Lung (tissue), 12 donors: ENCODE measurements around the gene ORC3. TPM values are rescaled to one million over a fixed set of nuclear protein-coding genes. Genes with fewer than 3 reads are reported as not detected.

Experiments used
- ATAC-seq: fragments of 200-7000 bp; cut with Tn5 transposase; one replicate; pipeline ENCODE4 v1.9.1; 2020; ENCODE audit warnings: moderate number of reproducible peaks; ENCODE audit not compliant: insufficient read depth, low FRiP score
- DNase-seq, 3 donors: peaks; one replicate each; pipeline ENCODE4 v3.0.0-alpha.2; 2013 to 2017
- H3K27ac ChIP-seq, 2 donors: one replicate each; pipeline ENCODE4 v1.5.1; 2013; ENCODE audit warnings: mild to moderate bottlenecking in 2 of 2, moderate library complexity in 2 of 2, control low read depth in 1 of 2, inconsistent platforms in 1 of 2, low read depth in 1 of 2, low read length in 1 of 2
- H3K27me3 ChIP-seq, 3 donors: one replicate each; pipeline ENCODE4 v1.5.1; 2013; ENCODE audit warnings: low read length in 2 of 3; ENCODE audit not compliant: control insufficient read depth in 3 of 3, insufficient read depth in 3 of 3
- H3K36me3 ChIP-seq, 4 donors: one replicate each; pipeline ENCODE4 v1.5.1; 2013; ENCODE audit warnings: low read length in 4 of 4, mild to moderate bottlenecking in 1 of 4, moderate library complexity in 1 of 4; ENCODE audit not compliant: control insufficient read depth in 4 of 4, insufficient read depth in 4 of 4
- H3K4me1 ChIP-seq, 5 donors: one replicate each; pipeline ENCODE4 v1.5.1; 2013; ENCODE audit warnings: low read length in 5 of 5, mild to moderate bottlenecking in 2 of 5, moderate library complexity in 1 of 5; ENCODE audit not compliant: control insufficient read depth in 5 of 5, insufficient read depth in 5 of 5
- H3K4me3 ChIP-seq: one replicate; pipeline ENCODE4 v1.5.1; 2013; ENCODE audit warnings: mild to moderate bottlenecking, control low read depth, moderate library complexity
- H3K9ac ChIP-seq, 2 donors: one replicate each; pipeline ENCODE4 v1.5.1; 2013; ENCODE audit warnings: low read length in 2 of 2, control low read depth in 1 of 2; ENCODE audit not compliant: insufficient read depth in 1 of 2
- H3K9me3 ChIP-seq, 4 donors: one replicate each; pipeline ENCODE4 v1.5.1; 2013; ENCODE audit warnings: low read length in 3 of 4, mild to moderate bottlenecking in 1 of 4, moderate library complexity in 1 of 4; ENCODE audit not compliant: control insufficient read depth in 4 of 4, insufficient read depth in 3 of 4
- WGBS, 2 donors: extraction: QIAGEN DNeasy Blood & Tissue Kit; methylation state at CpG; one replicate each; pipeline ENCODE4 v1.1.7; 2013; 5-methylcytosine and 5-hydroxymethylcytosine counted together
- polyA plus RNA-seq, 2 donors: library from polyadenylated mRNA; stranded (reverse); fragments of 200-250 nt; gene quantifications; one replicate each; pipeline ENCODE4 v1.2.1, GENCODE V29; 2013
- total RNA-seq, 2 donors: library from RNA; depleted of rRNA in 1 of 2; stranded (reverse); fragments of >200 nt in 1 of 2; gene quantifications; one replicate each; pipeline ENCODE4 v1.2.1, GENCODE V29; 2014 to 2021
- TF ChIP-seq, protein P1 (sequence below): IDR thresholded peaks from 2 replicates; pipeline ENCODE4 v1.5.1; 2012; ENCODE audit warnings: mild to moderate bottlenecking; ENCODE audit errors: control extremely low read depth, extremely low read depth
- donor health status: control.
- donor health status: control.
- donor health status: Bipolar disorder and iron deficiency.
- donor health status: healthy.
- donor health status: DM: yes; HTN: yes; CAD: no.

The ORC3 gene
- total and polyA plus RNA-seq, 4 donors: 12.0 to 30.3 (median 16.8) TPM

DNA sequence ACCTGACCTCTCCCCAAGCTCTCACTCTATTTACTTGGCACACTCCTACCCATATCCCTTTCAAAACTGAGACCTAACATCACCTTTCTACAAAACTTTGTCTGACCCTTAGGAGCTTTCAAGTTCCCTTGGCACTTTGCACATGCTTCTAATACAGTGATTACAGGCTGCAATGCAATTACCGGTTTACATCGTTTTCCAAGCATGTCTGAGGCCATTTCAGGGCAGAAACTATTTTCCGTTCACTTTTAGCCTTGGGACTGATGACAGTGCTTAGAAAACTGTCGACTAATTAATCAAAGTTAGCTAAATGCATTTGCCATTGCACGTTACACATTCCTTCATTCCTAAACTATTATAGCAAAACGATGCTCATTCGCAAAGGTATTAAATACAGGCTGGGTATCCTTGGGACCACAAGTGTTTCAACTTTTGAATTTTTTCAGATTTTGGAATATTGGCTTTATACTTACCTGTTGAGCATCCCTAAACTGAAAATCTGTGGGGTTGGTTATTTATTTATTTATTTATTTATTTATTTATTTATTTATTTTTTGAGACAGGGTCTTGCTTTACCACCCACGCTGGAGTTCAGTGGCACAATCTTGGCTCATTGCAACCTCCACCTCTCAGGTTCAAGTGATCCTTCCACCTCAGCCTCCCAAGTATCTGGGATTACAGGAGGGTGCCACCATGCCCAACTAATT lies 3.4 kb upstream of the ORC3 start:
- TF ChIP-seq, protein P1, sequence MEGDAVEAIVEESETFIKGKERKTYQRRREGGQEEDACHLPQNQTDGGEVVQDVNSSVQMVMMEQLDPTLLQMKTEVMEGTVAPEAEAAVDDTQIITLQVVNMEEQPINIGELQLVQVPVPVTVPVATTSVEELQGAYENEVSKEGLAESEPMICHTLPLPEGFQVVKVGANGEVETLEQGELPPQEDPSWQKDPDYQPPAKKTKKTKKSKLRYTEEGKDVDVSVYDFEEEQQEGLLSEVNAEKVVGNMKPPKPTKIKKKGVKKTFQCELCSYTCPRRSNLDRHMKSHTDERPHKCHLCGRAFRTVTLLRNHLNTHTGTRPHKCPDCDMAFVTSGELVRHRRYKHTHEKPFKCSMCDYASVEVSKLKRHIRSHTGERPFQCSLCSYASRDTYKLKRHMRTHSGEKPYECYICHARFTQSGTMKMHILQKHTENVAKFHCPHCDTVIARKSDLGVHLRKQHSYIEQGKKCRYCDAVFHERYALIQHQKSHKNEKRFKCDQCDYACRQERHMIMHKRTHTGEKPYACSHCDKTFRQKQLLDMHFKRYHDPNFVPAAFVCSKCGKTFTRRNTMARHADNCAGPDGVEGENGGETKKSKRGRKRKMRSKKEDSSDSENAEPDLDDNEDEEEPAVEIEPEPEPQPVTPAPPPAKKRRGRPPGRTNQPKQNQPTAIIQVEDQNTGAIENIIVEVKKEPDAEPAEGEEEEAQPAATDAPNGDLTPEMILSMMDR: no peak
- H3K4me1 ChIP-seq: peaks cover 6 to 26% (median 10%) of the 10 kb centered on the region in 5 donors
- 94 to 97% methylated on average over 8 of the region's 8 CpGs for WGBS, 2 donors

DNA sequence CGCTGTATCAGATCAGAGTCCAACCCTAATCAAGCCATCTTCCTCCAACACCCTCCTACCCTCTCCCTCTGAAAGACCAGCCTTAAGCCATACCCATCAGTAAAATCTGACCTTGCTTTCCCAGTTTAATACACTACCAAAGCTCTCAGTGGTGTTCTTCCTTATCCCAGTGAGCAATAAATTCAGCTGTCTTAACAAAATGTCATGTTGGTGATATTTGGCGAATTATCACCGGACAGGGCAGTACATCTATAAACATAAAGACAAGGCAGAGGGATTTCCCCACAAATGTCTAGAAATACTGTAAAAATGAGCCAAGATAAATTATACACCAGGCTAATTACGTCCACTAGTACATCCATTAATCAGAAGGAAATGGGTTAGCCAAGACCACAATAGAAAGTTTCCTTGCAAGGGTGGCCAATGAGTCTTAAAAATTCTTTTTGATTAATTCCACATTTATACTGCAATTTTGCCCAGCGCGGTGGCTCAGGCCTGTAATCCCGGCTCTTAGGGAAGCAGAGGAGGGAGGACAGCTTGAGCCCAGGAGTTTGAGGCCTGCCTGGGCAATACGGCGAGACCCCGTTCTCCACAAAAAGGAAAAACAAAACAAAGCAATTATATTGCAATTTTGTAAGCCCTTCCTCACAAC lies 1.1 kb upstream of the ORC3 start:
- peaks cover 0 to 2% (median 0%) of the 10 kb centered on the region in 4 donors for H3K36me3 ChIP-seq
- H3K27me3 ChIP-seq: no peaks in the 10 kb centered on the region
- TF ChIP-seq, protein P1: no peak
- ATAC-seq (no peak), DNase-seq (peak in 1 of 3 donors; percentile 3)
- peak overlapping the region; percentile 92 for H3K4me3 ChIP-seq
- peaks cover 6 to 25% (median 10%) of the 10 kb centered on the region in 5 donors for H3K4me1 ChIP-seq
- peaks cover 0 to 2% (median 0%) of the 10 kb centered on the region in 4 donors for H3K9me3 ChIP-seq
- H3K27ac ChIP-seq: no peak overlapping the region
- peak overlapping the region; percentile 64 to 92 for H3K9ac ChIP-seq
- WGBS, 2 donors: 31 to 43% methylated on average over 10 of the region's 10 CpGs

More for the DNA sequence above, 3.4 kb upstream of the ORC3 start:
- Histone ChIP-seq H3K9ac (no peak overlapping the region), H3K36me3 (peaks cover 0 to 12% (median 7%) of the 10 kb centered on the region in 4 donors), H3K27me3 (no peaks in the 10 kb centered on the region), H3K4me3 (no peak overlapping the region), H3K9me3 (peaks cover 0 to 2% (median 0%) of the 10 kb centered on the region in 4 donors), H3K27ac (peak overlapping the region in 1 of 2 donors; percentile 14)
- no peak for ATAC-seq
- no peak for DNase-seq

- TF ChIP-seq, protein P1: no peak
Measured at GRCh38 chr6:87590417-87590880, 514 bp downstream of the ORC3 start.

More at GRCh38 chr6:87590417-87590880, 514 bp downstream of the ORC3 start:
- ATAC-seq (no peak), DNase-seq (no peak)
- 4% methylated on average over 11 of the region's 11 CpGs for WGBS, 2 donors
- Histone ChIP-seq H3K4me1 (peaks cover 6 to 17% (median 10%) of the 10 kb centered on the region in 5 donors), H3K9ac (peak overlapping the region; percentile 75 to 83), H3K27me3 (no peaks in the 10 kb centered on the region), H3K36me3 (peaks cover 0 to 10% (median 3%) of the 10 kb centered on the region in 4 donors), H3K9me3 (peaks cover 0 to 2% (median 0%) of the 10 kb centered on the region in 4 donors), H3K4me3 (peak overlapping the region; percentile 97), H3K27ac (peak overlapping the region; percentile 36 to 94)
